ENCODE results near the gene ALPG.
"Not testable (repeated sequence)": the region's sequence is repeated elsewhere in the genome, so short reads cannot be mapped to it uniquely, and the experiment has no call there.

Gene ALPG

DNA sequence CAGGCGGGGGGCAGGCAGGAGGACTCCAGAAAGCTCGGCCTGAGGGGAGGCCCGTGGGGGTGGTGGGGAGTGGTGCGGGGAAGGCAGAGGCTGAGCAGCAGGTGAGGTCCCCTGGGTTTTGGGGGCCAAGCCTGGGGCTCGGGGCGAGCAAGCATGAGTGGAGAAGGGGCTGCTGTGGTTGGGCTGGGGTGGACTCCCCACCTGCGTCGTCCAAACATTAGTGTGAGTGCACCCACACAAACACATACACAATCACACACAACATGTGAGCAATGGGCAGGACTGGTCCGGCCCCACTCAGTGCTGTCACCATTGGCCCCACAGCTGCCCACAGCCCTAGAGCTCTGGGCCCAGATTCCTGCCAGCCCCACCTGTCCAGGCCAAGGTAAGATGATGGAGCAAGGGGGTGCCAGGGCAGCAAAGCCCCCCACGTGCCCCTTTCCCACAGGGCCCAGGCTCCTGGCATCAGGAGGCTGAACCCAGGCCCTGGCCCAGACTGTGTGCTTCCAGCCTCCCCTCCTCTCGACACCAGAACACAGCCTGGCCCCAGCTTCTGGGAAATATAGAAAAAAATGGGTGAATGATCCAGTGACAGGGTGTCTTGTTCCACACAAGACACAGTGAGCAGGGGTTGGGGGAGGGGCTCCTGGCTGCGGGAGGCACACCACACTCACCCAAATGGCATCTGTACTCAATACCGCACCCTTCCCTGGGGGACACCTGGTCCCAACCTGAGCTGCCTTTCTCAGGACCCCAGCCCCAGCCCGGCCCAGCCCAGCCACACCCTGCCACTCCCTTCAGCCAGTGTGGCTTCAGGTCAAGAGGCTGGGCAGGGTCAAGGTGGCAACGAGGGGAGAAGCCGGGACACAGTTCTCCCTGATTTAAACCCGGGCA, 28.6 kb upstream of the ALPG start:
- DNase-seq: no peak

DNA sequence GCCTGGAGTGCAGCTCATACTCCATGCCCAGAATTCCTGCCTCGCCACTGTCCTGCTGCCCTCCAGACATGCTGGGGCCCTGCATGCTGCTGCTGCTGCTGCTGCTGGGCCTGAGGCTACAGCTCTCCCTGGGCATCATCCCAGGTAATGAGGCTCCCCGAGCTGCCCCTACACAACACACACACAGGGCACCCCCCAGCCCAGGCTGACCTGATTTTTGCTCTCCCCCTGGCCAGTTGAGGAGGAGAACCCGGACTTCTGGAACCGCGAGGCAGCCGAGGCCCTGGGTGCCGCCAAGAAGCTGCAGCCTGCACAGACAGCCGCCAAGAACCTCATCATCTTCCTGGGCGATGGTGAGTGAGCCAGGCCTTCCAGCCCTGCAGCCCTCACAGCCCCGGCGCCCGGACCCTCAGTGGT, 27.9 kb upstream of the ALPG start, which contains the start of gene ALPP:
ALPP (plus strand) TSS at position 17 of the 417 bp plus-strand sequence; CDS start at position 69, 52 bp downstream.
- not testable (repeated sequence) for DNase-seq

DNA sequence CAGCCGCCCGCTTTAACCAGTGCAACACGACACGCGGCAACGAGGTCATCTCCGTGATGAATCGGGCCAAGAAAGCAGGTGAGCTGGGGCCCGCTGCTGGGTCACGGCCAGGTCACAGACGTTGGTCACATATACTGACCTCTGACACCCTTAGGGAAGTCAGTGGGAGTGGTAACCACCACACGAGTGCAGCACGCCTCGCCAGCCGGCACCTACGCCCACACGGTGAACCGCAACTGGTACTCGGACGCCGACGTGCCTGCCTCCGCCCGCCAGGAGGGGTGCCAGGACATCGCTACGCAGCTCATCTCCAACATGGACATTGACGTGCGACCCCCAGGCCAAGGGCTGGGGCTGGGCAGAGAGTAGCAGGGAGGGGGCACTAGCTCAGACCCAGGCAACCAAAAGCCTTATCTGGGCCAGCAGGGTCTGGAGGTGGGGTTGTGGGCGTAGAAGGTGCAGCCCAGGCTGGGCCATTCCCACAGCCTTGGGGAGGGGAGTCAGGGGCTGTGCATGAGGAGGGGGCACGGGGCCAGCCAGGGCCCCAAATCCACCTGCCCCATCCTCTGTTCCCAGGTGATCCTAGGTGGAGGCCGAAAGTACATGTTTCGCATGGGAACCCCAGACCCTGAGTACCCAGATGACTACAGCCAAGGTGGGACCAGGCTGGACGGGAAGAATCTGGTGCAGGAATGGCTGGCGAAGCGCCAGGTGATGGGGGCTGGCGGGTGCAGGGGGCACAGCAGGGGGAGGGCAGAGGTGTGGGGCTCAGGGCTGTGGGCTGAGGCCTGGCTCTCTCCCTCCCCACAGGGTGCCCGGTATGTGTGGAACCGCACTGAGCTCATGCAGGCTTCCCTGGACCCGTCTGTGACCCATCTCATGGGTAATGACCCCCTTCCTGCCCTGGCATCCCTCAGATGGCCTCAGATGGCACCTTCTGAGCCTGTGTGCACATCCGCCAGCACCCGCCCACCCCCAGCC, 26.7 kb upstream of the ALPG start:
- DNase-seq: not testable (repeated sequence)

DNA sequence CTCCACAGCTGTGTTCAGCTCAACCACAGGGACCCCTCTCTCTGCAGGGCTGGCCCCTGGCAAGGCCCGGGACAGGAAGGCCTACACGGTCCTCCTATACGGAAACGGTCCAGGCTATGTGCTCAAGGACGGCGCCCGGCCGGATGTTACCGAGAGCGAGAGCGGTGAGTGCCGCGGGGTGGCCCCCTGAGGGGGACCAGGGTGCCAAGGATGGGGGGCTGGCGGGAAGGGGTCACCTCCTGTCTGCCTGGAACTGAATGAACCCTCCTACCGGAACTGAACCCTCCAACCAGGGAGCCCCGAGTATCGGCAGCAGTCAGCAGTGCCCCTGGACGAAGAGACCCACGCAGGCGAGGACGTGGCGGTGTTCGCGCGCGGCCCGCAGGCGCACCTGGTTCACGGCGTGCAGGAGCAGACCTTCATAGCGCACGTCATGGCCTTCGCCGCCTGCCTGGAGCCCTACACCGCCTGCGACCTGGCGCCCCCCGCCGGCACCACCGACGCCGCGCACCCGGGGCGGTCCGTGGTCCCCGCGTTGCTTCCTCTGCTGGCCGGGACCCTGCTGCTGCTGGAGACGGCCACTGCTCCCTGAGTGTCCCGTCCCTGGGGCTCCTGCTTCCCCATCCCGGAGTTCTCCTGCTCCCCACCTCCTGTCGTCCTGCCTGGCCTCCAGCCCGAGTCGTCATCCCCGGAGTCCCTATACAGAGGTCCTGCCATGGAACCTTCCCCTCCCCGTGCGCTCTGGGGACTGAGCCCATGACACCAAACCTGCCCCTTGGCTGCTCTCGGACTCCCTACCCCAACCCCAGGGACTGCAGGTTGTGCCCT, 25.2 kb upstream of the ALPG start:
- DNase-seq: not testable (repeated sequence)

GRCh38 chr2:232382331-232383225, 24.1 kb upstream of the ALPG start:
- no peak for DNase-seq

- DNase-seq: no peak
Measured at GRCh38 chr2:232384466-232384865, 22.2 kb upstream of the ALPG start.

GRCh38 chr2:232385058-232385457, 21.6 kb upstream of the ALPG start:
- DNase-seq: not testable (repeated sequence)

DNA sequence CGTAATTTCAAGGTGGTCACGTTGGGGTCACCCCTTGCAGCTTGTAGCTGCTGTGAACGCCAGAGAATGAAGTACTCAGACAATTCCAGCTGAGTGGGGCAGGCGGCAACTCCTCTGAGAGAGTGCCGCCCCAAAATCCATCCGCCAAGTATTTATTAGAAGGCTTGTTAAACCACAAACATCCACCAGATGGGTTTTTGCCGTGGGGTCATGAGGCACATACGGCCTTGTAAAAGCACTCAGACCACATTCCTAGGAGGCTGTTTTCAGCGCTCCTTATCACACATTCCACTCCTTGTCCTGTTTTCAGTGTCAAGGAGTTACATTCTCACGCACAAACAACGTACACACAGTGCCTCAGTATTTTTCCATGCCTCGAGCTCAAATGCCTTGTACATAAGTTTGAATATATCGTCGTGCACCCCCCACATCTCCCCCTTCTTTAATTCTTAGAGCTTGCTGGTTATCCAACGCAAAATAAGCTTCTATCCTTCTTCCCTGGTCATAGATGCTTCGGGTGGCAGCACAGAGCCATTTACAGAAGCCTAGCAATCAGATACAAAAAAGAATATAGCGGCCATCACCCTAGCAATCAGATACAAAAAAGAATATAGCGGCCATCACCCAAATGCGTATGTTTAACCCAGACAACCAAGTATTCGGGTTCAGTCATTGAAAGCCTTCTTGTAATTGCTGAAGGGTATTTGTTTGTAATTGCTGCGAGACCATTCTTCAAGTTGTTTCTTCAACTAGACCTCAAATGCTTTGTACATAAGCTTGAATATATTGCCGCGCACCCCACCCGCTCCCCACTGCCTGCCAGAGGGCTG, 20.8 kb upstream of the ALPG start:
- DNase-seq: no peak

DNA sequence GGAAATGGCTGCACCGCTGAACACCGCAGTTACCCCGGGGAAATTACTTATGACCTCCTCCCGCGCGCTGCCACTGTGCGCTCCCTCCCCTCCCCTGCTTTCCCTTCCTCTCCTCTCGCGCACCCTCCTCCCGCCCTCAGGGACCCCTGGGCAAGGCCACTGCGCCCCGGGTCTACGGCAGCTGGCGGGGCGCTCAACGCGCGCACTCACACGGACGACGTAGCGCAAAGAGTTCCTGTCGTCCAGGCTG, 20.2 kb upstream of the ALPG start:
- DNase-seq: no peak

DNA sequence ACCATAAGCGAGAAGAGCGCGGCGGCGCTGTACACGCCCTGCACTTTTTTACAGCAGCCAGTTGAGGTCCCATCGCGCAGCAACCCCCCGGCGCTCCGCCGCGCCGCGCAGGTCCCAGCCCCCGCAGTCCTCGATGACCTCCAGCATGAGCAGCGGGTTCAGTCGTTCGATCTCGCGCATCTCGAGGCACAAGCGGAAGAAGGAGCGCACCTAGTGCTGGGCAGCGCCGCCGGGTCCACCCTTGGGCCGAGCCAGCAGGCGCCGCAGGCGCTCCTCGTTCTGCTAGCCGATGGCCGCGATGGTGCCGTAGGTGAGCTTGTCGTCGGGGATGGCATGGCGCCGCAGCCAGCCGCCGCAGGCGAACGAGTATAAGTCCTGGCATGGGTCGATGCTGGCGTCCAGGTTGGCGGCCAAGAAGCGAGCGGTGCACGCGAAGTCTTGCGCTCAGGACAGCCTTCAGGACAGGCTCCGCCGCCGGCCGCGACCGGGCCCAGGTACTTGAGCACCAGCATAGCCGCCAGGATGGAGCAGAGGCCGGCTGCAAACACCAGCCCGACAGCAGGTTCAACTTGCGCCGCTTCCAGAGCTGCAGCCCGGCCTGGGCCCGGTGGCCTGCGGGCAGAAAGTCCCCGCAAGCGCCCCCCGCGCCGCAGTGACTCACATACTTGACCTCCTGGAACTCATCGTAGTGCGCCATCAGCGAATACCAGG, 19.7 kb upstream of the ALPG start:
- no peak for DNase-seq

DNA sequence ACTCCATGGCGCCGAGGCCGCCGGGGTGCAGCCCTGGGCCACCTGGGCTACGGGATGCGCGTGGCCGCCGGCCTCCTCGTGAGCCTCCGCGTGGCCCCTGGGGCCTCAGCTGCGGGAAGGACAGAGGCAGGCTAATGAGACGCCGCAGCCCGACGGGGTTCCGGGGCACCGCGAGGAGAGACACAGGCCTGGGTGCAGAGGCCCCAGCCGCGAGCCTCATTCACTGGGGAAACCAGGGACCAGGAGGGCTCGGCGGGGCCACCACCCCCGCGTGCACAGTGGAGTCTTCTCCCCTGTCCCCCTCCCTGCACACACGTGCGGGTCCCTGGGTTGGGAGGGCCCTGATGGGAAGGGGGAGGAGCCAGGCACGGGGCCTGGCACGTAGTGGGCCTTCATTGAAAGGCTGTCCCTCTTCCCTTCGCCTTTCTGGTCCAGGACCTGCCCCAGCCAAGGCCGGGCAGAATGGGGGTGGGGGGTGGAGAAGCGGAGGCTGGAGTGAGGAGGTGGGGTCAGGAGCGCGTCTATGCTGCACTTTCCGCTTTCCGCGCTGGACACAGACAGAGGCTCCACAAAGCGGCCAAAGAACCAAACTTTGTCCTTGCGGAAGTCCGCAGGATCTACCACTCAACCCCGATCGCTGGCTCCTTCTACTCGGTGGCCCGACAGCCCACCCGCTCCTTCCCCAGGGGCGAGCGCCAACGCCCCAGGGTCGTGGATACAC, 19.0 kb upstream of the ALPG start:
- no peak for DNase-seq

GRCh38 chr2:232388324-232388891, 18.2 kb upstream of the ALPG start:
- DNase-seq: no peak

GRCh38 chr2:232389327-232389726, 17.3 kb upstream of the ALPG start:
- DNase-seq: no peak

DNA sequence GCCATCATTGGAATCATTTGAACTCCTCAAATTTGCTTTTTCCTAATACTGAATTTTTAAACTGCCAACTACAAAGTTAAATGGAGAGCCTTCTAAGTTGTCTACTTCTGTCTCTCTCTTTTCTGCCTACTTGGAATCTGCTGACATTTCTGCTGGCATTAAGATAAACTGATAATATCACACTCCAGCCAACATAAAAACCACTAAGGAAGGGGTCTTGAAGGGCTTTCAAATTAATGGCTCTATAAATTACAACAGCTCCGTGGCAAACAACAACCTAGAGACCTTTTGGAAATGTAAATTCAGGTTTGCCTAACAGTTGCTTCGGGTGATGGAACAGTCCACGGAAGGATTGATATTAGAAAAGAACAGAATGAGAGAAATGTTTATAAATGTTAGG, 16.0 kb upstream of the ALPG start:
- DNase-seq: no peak

DNA sequence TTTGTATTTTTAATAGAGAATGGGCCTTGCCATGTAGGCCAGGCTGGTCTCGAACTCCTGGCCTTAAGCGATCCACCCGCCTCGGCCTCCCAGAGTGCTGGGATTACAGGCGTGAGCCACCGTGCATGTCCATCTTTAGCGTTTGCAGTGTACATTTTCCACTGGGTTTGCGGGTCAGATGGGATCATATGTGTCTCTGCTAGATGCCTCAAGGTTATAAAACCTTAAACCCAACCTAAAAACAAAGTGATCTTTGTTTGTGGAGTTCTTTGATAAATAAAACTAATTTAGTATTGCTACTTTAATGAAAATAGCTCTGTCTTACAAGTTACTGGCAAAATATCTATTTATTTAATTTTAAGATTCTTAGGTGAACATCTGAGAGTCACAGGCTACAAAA, 13.1 kb upstream of the ALPG start:
- no peak for DNase-seq

- not testable (repeated sequence) for DNase-seq
Measured at GRCh38 chr2:232394431-232394830, 12.2 kb upstream of the ALPG start.

GRCh38 chr2:232395586-232395985, 11.1 kb upstream of the ALPG start:
- no peak for DNase-seq

DNA sequence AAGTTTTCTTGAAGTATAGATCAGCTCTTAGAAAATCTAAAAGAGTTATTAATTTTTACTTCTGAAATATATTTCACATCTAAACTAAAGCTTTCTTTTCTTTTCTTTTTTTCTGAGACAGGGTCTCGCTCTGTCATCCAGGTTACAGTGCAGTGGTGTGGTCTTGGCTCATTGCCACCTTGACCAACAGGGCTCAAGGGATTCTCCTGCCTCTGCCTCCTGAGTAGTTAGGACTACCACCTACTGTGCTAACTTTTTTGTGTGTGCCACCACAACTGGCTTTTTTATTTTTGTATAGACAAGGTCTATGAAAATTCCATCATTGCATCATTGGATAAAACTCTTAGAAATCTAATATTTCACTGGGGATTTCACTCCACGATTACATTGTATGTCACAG, 10.0 kb upstream of the ALPG start:
- no peak for DNase-seq

All from CD4-positive, alpha-beta T cell treated with Interleukin-12 subunit alpha and Interleukin-12 subunit beta, for 1 hour (primary cell).